Adrenal gland (tissue), 5 donors: ENCODE measurements around the gene RIPK1.

Experiments
- POLR2A ChIP-seq, 2 donors: fragments of 450-650 bp; IDR thresholded peaks; one replicate each; pipeline ENCODE4 v1.6.1; 2017; ENCODE audit warnings: antibody characterized with exemption in 2 of 2, mild to moderate bottlenecking in 2 of 2, moderate library complexity in 1 of 2
- TF ChIP-seq, protein P1 (sequence below), 6 experiments: fragments of 450-650 bp in 4 of 6; fragments of 200-600 bp in 2 of 6; sonication (generic) in 1 of 6; IDR thresholded peaks; 1 replicate in 5 of 6; 2 replicates in 1 of 6; pipeline versions ENCODE4 v1.5.1 to v1.8.0; 2016 to 2021; ENCODE audit warnings: antibody characterized with exemption in 6 of 6, mild to moderate bottlenecking in 2 of 6, moderate library complexity in 1 of 6
- donor health status: DM: no; HTN: no; CAD: no.

DNA sequence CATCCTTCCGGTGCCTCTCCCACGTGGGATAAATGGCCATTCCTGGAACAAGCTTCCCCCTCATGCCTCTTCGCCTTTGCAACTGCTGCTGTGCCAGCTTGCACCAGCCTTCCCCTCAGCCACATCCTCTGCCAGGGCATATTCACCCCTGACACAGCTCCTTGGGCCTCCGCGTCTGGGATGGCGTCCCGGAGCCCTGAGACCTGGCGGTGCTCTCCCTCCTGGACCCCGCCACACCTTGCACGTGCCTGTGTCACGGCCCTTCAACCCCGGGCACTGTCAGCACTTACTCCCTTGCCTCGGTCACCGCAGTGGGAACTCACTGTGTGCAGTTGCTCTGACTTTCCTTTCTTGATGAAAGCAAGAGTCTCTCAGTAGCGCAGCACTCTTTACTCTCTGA is 63.4 kb downstream of the RIPK1 start:
- TF ChIP-seq, protein P1, sequence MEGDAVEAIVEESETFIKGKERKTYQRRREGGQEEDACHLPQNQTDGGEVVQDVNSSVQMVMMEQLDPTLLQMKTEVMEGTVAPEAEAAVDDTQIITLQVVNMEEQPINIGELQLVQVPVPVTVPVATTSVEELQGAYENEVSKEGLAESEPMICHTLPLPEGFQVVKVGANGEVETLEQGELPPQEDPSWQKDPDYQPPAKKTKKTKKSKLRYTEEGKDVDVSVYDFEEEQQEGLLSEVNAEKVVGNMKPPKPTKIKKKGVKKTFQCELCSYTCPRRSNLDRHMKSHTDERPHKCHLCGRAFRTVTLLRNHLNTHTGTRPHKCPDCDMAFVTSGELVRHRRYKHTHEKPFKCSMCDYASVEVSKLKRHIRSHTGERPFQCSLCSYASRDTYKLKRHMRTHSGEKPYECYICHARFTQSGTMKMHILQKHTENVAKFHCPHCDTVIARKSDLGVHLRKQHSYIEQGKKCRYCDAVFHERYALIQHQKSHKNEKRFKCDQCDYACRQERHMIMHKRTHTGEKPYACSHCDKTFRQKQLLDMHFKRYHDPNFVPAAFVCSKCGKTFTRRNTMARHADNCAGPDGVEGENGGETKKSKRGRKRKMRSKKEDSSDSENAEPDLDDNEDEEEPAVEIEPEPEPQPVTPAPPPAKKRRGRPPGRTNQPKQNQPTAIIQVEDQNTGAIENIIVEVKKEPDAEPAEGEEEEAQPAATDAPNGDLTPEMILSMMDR (IDR thresholded peaks at IDR 0.05) = no peak
- TF ChIP-seq POLR2A (IDR thresholded peaks at IDR 0.05) = no peak
